Panc1 (cell line): ENCODE results near the gene SNRNP48. TPM values are rescaled to one million over a fixed set of nuclear protein-coding genes. Genes with fewer than 3 reads are reported as not detected.

Experiments used
- ATAC-seq: fragments of 200-7000 bp; cut with Tn5 transposase; 2 replicates; pipeline ENCODE4 v1.9.1; 2020; ENCODE audit warnings: mild to moderate bottlenecking, moderate library complexity
- BruUV-seq: library from RNA; stranded (reverse); fragments of 400-500 nt; replicated peaks from 2 replicates; lab custom pipeline; 2021; lab: Mats Ljungman, UMichigan
- CTCF ChIA-PET: fragments of 300-600 bp; sonication (Branson Sonifier 250); formaldehyde crosslinking; loops from one replicate; lab custom pipeline; 2022; ENCODE audit warnings: antibody characterized with exemption; lab: Charles Lee
- POLR2A ChIA-PET: fragments of 300-600 bp; sonication (Branson Sonifier 250); formaldehyde crosslinking; loops from one replicate; lab custom pipeline; 2022; ENCODE audit warnings: antibody characterized with exemption; lab: Charles Lee
- DNase-seq: peaks from one replicate; pipeline ENCODE4 v3.0.0-alpha.2; 2010; ENCODE audit warnings: low read depth, low spot score
- H3K27ac ChIP-seq: 2 replicates; pipeline ENCODE4 v1.5.1; 2011; ENCODE audit warnings: mild to moderate bottlenecking, low read length, inconsistent platforms
- H3K27me3 ChIP-seq: fragments of 200-500 bp; sonication (Bioruptor generic); 2 replicates; pipeline ENCODE4 v1.6.0; 2014; ENCODE audit warnings: low read length, inconsistent platforms; ENCODE audit not compliant: control insufficient read depth, insufficient read depth
- H3K36me3 ChIP-seq: fragments of 200-500 bp; sonication (Bioruptor generic); 2 replicates; pipeline ENCODE4 v1.5.1; 2014; ENCODE audit warnings: inconsistent platforms, mild to moderate bottlenecking, low read length, moderate library complexity; ENCODE audit not compliant: control insufficient read depth, insufficient read depth
- H3K4me1 ChIP-seq: 2 replicates; pipeline ENCODE4 v1.5.1; 2011; ENCODE audit warnings: inconsistent platforms, mild to moderate bottlenecking, low read length, moderate library complexity; ENCODE audit not compliant: control insufficient read depth, insufficient read depth
- H3K4me3 ChIP-seq, 2 experiments: 2 replicates each; pipeline ENCODE4 v1.5.1; 2011 to 2012; ENCODE audit warnings: low read depth in 2 of 2, low read length in 2 of 2, mild to moderate bottlenecking in 2 of 2, inconsistent platforms in 1 of 2, moderate library complexity in 1 of 2
- H3K9me3 ChIP-seq: fragments of 200-500 bp; sonication (Bioruptor generic); 2 replicates; pipeline ENCODE4 v1.5.1; 2014; ENCODE audit warnings: low read depth, mild to moderate bottlenecking, inconsistent platforms, low read length, moderate library complexity; ENCODE audit not compliant: control insufficient read depth, insufficient read depth
- POLR2AphosphoS5 ChIP-seq: IDR thresholded peaks from 2 replicates; pipeline ENCODE4 v1.6.1; 2012; ENCODE audit warnings: mild to moderate bottlenecking, low read depth, low read length, moderate library complexity
- REST ChIP-seq, 2 experiments: IDR thresholded peaks; 2 replicates each; pipeline ENCODE4 v1.6.1; 2011 to 2012; ENCODE audit warnings: low read depth in 2 of 2, control low read depth in 1 of 2, low read length in 1 of 2, mild to moderate bottlenecking in 1 of 2, moderate library complexity in 1 of 2; ENCODE audit not compliant: insufficient read depth in 1 of 2
- SIN3A ChIP-seq: IDR thresholded peaks from 2 replicates; pipeline ENCODE4 v1.6.1; 2012; ENCODE audit warnings: low read depth, mild to moderate bottlenecking, low read length, moderate library complexity, borderline replicate concordance; ENCODE audit not compliant: insufficient read depth
- TCF7L2 ChIP-seq: IDR thresholded peaks from 2 replicates; pipeline ENCODE4 v1.6.1; 2011; ENCODE audit warnings: mild to moderate bottlenecking, low read depth, low read length, inconsistent platforms
- in situ Hi-C: cut with HindIII; loops from 2 replicates; pipeline ENCODE4 v1.10.0; 2016; ENCODE audit warnings: low sequenced_read_pairs, low pct_unique_long_range_greater_than_20kb
- intact Hi-C: fragments of 100-400 bp; cut with micrococcal nuclease; formaldehyde crosslinking; loops from one replicate; pipeline ENCODE4 v1.10.0; 2022; ENCODE audit not compliant: unreplicated experiment
- total RNA-seq: library from RNA; stranded (reverse); gene quantifications from one replicate; pipeline ENCODE4 v1.2.1, GENCODE V29; 2021; ENCODE audit not compliant: unreplicated experiment
- TF ChIP-seq, protein P1 (sequence below): fragments of 450-650 bp; IDR thresholded peaks from 2 replicates; pipeline ENCODE4 v1.5.1; 2017; ENCODE audit warnings: mild to moderate bottlenecking

SNRNP48 gene
- total RNA-seq, 1 experiment from 2014 or later, result 10.7 TPM

GRCh38 chr6:7624796-7625710, 35.1 kb downstream of the SNRNP48 start:
- in situ Hi-C loops, result no loop called here
- DNase-seq (no peak), ATAC-seq (no peak)
- ChIA-PET POLR2A (no interaction called here), CTCF (no interaction called here)
- intact Hi-C loops, result no loop called here
- no TSS peak for BruUV-seq
- TF ChIP-seq TCF7L2 (no peak), REST (IDR thresholded peaks at IDR 0.05; ENCODE audit: insufficient read depth in 1 of 2, low read depth in 2 of 2, low read length in 1 of 2) (no peak)
- Histone ChIP-seq H3K4me3 (no peak overlapping the region), H3K36me3 (no peaks in the 10 kb centered on the region), H3K4me1 (no peaks in the 10 kb centered on the region), H3K27ac (no peak overlapping the region), H3K27me3 (no peaks in the 10 kb centered on the region), H3K9me3 (no peaks in the 10 kb centered on the region)

GRCh38 chr6:7628479-7628878, 38.5 kb downstream of the SNRNP48 start:
- H3K27ac ChIP-seq, result no peak overlapping the region
- H3K9me3 ChIP-seq, result no peaks in the 10 kb centered on the region
- no peak overlapping the region for H3K4me3 ChIP-seq
- DNase-seq, result no peak
- H3K4me1 ChIP-seq, result no peaks in the 10 kb centered on the region
- ChIA-PET CTCF (no interaction called here), POLR2A (no interaction called here)
- TF ChIP-seq TCF7L2, result no peak
- no peak for TF ChIP-seq POLR2AphosphoS5
- TF ChIP-seq REST (IDR thresholded peaks at IDR 0.05; ENCODE audit: insufficient read depth in 1 of 2, low read depth in 2 of 2, low read length in 1 of 2), result no peak
- TF ChIP-seq, protein P1, sequence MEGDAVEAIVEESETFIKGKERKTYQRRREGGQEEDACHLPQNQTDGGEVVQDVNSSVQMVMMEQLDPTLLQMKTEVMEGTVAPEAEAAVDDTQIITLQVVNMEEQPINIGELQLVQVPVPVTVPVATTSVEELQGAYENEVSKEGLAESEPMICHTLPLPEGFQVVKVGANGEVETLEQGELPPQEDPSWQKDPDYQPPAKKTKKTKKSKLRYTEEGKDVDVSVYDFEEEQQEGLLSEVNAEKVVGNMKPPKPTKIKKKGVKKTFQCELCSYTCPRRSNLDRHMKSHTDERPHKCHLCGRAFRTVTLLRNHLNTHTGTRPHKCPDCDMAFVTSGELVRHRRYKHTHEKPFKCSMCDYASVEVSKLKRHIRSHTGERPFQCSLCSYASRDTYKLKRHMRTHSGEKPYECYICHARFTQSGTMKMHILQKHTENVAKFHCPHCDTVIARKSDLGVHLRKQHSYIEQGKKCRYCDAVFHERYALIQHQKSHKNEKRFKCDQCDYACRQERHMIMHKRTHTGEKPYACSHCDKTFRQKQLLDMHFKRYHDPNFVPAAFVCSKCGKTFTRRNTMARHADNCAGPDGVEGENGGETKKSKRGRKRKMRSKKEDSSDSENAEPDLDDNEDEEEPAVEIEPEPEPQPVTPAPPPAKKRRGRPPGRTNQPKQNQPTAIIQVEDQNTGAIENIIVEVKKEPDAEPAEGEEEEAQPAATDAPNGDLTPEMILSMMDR, result no peak
- no peak for TF ChIP-seq SIN3A
- H3K27me3 ChIP-seq, result no peaks in the 10 kb centered on the region
- no TSS peak for BruUV-seq
- in situ Hi-C loops, result no loop called here
- no peaks in the 10 kb centered on the region for H3K36me3 ChIP-seq
- intact Hi-C loops, result no loop called here
- ATAC-seq, result no peak
